Tibial artery (tissue), 4 donors: ENCODE results near the gene TFPI.

Source experiments
- DNase-seq, 2 donors: peaks; one replicate each; pipeline ENCODE4 v3.0.0-alpha.2; 2019
- H3K27ac ChIP-seq, 2 donors: fragments of 200-600 bp; sonication (generic) in 1 of 2; 1 replicate in 1 of 2; 2 replicates in 1 of 2; pipeline ENCODE4 v1.5.1; 2018 to 2019; ENCODE audit warnings: mild to moderate bottlenecking in 1 of 2
- H3K27me3 ChIP-seq, 2 donors: fragments of 200-600 bp; sonication (generic) in 1 of 2; one replicate each; pipeline versions ENCODE4 v1.5.1 to v1.6.0; 2016 to 2019
- H3K36me3 ChIP-seq, 3 donors: fragments of 200-600 bp; sonication (generic) in 2 of 3; one replicate each; pipeline ENCODE4 v1.5.1; 2016 to 2019; ENCODE audit warnings: mild to moderate bottlenecking in 2 of 3
- H3K4me1 ChIP-seq, 4 donors: fragments of 200-600 bp; sonication (generic) in 2 of 4; 1 replicate in 3 of 4; 2 replicates in 1 of 4; pipeline ENCODE4 v1.5.1; 2016 to 2019
- H3K4me3 ChIP-seq, 2 donors: fragments of 200-600 bp; sonication (generic) in 1 of 2; 1 replicate in 1 of 2; 2 replicates in 1 of 2; pipeline ENCODE4 v1.5.1; 2018 to 2019; ENCODE audit warnings: mild to moderate bottlenecking in 2 of 2
- H3K9me3 ChIP-seq, 3 donors: fragments of 200-600 bp; sonication (generic) in 1 of 3; one replicate each; pipeline ENCODE4 v1.5.1; 2016 to 2019
- CTCF ChIP-seq, 2 experiments: fragments of 200-600 bp in 1 of 2; fragments of 450-650 bp in 1 of 2; IDR thresholded peaks; one replicate each; pipeline ENCODE4 v1.5.1; 2017 to 2019; ENCODE audit warnings: antibody characterized with exemption in 2 of 2, mild to moderate bottlenecking in 1 of 2, moderate library complexity in 1 of 2
- intact Hi-C: fragments of 100-400 bp; cut with DNase I; formaldehyde crosslinking; loops from one replicate; pipeline ENCODE4 v1.15.0; 2023; ENCODE audit warnings: low total_unique reads

Gene TFPI

GRCh38 chr2:187529977-187530721 is 24.1 kb downstream of the TFPI start:
- DNase-seq: no peak
- H3K9me3 ChIP-seq: peaks cover 0 to 2% (median 0%) of the 10 kb centered on the region in 3 donors
- H3K4me3 ChIP-seq: no peak overlapping the region
- H3K4me1 ChIP-seq: peaks cover 0 to 50% (median 14%) of the 10 kb centered on the region in 4 donors
- TF ChIP-seq CTCF (IDR thresholded peaks at IDR 0.05): no peak
- H3K27me3 ChIP-seq: no peaks in the 10 kb centered on the region
- H3K36me3 ChIP-seq: peaks cover 0 to 5% (median 0%) of the 10 kb centered on the region in 3 donors
- H3K27ac ChIP-seq: peak overlapping the region in 1 of 2 donors; percentile 27
- intact Hi-C loops: no loop called here

- no peak for DNase-seq
- Histone ChIP-seq H3K4me3 (no peak overlapping the region), H3K27me3 (no peaks in the 10 kb centered on the region), H3K36me3 (peaks cover 0 to 5% (median 0%) of the 10 kb centered on the region in 3 donors), H3K9me3 (no peaks in the 10 kb centered on the region), H3K27ac (peak overlapping the region in 1 of 2 donors; percentile 27), H3K4me1 (peaks cover 0 to 53% (median 16%) of the 10 kb centered on the region in 4 donors)
- intact Hi-C loops: no loop called here
- TF ChIP-seq CTCF (IDR thresholded peaks at IDR 0.05): no peak
Observed at GRCh38 chr2:187529248-187529976, 24.8 kb downstream of the TFPI start.

- no peak for TF ChIP-seq CTCF (IDR thresholded peaks at IDR 0.05)
- intact Hi-C loops: no loop called here
- peak overlapping the region in 1 of 2 donors; percentile 67 for H3K27ac ChIP-seq
Observed at GRCh38 chr2:187528042-187528441, 26.2 kb downstream of the TFPI start.

GRCh38 chr2:187527262-187527661 is 27.0 kb downstream of the TFPI start:
- H3K27me3 ChIP-seq: no peaks in the 10 kb centered on the region
- H3K4me3 ChIP-seq: no peak overlapping the region
- intact Hi-C loops: no loop called here
- no peak for TF ChIP-seq CTCF (IDR thresholded peaks at IDR 0.05)
- peak overlapping the region; percentile 42 to 67 for H3K27ac ChIP-seq
- no peaks in the 10 kb centered on the region for H3K9me3 ChIP-seq
- DNase-seq: no peak
- H3K4me1 ChIP-seq: peaks cover 0 to 59% (median 16%) of the 10 kb centered on the region in 4 donors
- peaks cover 0 to 3% (median 2%) of the 10 kb centered on the region in 3 donors for H3K36me3 ChIP-seq

More at GRCh38 chr2:187528042-187528441, 26.2 kb downstream of the TFPI start:
- Histone ChIP-seq H3K4me3 (no peak overlapping the region), H3K27me3 (no peaks in the 10 kb centered on the region), H3K9me3 (no peaks in the 10 kb centered on the region), H3K36me3 (peaks cover 0 to 5% (median 0%) of the 10 kb centered on the region in 3 donors), H3K4me1 (peaks cover 0 to 59% (median 16%) of the 10 kb centered on the region in 4 donors)
- DNase-seq: no peak

GRCh38 chr2:187526792-187527191 is 27.4 kb downstream of the TFPI start:
- Histone ChIP-seq H3K27ac (peak overlapping the region; percentile 42 to 67), H3K4me1 (peaks cover 0 to 59% (median 16%) of the 10 kb centered on the region in 4 donors)

More at GRCh38 chr2:187526792-187527191, 27.4 kb downstream of the TFPI start:
- intact Hi-C loops: no loop called here
- Histone ChIP-seq H3K27me3 (no peaks in the 10 kb centered on the region), H3K4me3 (no peak overlapping the region), H3K36me3 (peaks cover 0 to 7% (median 7%) of the 10 kb centered on the region in 3 donors), H3K9me3 (no peaks in the 10 kb centered on the region)
- TF ChIP-seq CTCF (IDR thresholded peaks at IDR 0.05): no peak
- no peak for DNase-seq
